HG03103 (cell line): ENCODE data around the gene MAP4K1.

Source experiments
- ATAC-seq: cut with Tn5 transposase; IDR thresholded peaks from one replicate; pipeline ENCODE4 v1.9.1; 2021; ENCODE audit warnings: low read depth; ENCODE audit not compliant: unreplicated experiment

Gene MAP4K1

DNA sequence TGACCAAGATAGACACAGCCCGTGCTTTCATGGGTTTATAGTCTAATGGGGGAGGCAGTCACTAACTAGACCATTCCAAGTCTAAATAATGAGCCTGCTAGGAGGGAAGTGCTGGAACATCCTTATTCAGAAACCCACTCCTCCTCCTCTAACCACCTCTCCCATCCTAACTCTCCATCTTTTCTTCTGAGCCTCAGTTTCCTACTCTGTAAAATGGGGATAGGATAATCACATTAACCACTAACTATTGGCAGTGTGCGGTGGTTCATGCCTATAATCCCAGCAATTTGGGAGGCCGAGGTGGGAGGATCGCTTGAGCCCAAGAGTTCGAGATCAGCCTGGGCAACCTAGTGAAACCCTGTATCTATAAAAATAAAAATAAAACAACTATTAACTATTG, 68.7 kb downstream of the MAP4K1 start:
- ATAC-seq = no peak

DNA sequence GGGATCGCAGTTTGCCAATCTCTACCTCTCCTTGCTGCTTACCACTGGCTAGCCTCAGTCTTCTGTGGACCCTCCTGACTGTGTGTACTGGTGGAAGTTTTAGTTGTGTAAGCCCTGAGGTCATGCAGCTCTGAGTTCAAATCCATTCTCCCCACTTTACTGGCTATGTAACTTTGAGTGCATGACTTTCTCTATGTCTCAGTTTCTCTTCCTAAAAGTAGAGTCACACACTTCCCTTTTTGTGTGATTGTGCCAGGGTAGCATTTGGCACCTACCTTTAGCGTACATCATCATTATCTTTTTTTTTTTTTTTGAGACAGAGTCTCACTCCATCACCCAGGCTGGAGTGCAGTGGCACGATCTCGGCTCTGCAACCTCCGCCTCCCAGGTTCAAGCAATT, 70.3 kb downstream of the MAP4K1 start:
- no peak for ATAC-seq

DNA sequence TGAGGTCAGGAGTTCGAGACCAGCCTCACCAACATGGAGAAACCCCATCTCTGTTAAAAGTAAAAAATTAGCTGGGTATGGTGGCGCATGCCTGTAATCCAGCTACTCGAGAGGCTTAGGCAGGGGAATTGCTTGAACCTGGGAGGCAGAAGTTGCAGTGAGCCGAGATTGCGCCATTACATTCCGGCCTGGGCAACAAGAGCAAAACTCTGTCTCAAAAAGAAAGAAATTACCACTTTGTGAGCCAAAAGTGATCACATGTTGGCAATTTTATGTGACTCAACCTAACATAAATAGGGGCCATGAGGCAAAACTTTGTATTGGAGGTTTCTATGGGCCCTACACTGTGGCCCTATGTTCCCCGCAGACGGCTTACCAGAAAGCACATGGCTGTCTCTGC, 72.2 kb downstream of the MAP4K1 start:
- ATAC-seq = no peak

DNA sequence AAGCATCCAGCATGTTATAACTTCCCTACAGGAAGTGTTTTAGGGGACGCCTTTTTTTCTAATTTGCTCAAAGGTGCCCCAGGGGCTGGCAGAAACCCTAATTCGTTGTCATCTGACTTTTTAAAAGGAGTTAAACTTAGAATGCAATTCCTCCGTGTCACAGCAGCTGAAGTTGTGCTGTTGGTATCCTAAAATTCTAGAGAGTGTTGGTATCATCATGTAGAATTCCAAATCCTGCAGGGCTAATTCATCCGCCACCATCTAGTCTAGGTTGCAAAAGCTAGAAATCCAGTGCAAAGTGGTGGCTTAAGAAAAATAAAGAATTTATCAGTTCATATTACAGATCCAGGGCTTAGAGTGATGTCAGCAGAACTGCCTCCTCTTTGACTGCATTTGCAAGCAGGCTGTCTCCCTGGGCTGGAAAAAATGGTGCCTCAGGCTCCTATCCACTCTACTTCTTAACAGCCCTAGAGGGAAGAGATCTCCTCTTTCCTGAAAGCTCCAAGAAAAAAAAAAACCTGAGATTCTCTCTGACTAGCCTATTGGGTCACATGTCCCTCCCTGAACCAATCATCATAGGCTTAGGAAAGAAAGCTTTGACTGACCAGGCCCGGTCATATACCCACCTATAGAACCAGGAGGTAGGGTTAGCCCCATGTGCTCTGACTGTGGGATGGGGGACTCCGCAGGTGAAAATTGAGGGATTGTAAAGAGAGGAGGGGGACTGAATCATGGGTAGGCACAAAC, 73.0 kb downstream of the MAP4K1 start:
- ATAC-seq = no peak

DNA sequence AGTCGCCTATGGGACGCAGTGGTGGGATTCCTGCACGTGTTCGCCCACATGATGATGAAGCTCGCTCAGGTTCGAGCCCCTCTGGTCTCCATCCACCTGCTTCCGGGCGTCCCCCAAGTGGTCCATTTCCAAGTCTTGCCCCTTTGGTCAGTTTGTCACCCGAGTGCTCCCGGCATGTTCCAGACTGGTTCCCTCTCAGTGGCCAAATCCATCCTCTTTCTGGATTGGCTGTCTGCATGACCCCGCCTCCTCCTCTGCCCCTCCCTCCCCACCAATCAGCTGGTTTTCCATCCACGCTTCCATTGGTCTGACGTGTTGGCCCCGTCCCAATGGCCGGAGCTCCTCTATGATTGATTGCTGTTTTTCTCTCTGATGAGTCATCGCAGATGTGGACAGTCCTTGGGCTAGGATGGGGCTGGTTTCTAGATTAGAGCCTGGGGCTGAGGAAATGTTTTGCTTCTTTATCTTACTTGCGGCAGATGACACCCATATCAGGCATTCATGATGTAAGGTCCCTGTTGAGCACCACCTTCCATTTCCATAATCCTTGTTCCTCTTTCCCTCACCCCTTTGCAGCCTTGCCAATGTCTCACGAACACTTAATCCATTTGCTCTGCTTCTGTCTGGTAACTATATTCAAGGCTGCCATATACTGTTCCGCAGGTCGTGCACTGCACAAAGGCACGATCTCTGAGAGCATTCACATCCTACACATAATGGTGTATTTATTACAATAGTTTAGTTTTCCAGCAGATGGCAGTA, 73.8 kb downstream of the MAP4K1 start:
- ATAC-seq = no peak

DNA sequence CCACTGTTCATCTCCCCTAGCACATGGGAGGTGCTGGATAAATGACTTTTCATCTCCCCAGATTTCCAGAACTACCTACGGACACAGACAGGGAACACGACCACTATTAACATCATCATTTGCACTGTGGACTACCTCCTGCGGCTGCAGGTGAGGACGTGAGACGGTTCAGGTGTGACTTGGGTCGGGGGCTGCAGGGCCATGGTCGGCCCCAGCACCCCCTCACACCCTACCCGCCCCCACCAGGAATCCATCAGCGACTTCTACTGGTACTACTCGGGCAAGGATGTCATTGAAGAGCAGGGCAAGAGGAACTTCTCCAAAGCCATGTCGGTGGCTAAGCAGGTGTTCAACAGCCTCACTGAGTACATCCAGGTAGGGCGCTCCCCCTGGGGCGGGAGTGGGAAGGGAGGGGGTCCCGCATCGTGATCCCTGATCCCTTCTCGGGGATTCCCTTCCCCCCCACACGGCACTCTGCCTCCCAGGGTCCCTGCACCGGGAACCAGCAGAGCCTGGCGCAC, 74.4 kb downstream of the MAP4K1 start:
- no peak for ATAC-seq

DNA sequence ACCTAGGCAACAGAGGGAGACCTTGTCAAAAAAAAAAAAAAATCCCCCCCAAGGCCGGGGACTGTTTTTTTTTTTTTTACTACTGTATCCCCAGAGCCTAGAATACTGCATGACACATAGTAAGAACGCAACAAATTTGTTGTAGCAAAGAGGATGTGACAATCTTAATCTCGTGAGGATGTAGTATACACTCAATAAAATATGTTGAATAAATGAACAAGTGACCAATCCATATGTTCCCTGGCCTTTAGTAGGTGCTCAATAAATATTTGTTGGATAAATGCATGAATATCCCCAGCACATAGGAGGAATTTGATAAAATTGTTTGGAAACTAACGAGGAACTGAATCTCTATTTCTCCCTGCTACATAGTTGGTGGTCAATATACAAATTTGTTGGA, 75.7 kb downstream of the MAP4K1 start:
- ATAC-seq = no peak

DNA sequence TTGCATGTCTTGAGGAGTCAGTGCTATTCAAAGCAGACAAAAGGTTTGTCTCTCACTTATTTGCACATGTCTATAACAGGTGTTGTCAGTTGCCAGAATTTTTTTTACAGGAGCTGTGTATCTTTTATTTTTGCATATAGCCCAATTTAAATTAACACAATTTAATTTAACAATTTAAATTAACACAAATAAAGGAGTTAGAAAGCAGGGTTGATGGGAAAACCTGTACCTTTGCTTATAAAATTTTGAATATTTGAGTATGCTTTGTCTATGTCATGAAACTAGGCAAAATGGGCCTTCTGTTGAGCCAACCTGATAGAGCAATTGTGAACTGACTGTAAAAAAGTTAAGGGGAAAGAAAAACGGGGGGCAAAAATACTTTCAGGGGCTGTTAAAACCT, 78.0 kb downstream of the MAP4K1 start:
- no peak for ATAC-seq

DNA sequence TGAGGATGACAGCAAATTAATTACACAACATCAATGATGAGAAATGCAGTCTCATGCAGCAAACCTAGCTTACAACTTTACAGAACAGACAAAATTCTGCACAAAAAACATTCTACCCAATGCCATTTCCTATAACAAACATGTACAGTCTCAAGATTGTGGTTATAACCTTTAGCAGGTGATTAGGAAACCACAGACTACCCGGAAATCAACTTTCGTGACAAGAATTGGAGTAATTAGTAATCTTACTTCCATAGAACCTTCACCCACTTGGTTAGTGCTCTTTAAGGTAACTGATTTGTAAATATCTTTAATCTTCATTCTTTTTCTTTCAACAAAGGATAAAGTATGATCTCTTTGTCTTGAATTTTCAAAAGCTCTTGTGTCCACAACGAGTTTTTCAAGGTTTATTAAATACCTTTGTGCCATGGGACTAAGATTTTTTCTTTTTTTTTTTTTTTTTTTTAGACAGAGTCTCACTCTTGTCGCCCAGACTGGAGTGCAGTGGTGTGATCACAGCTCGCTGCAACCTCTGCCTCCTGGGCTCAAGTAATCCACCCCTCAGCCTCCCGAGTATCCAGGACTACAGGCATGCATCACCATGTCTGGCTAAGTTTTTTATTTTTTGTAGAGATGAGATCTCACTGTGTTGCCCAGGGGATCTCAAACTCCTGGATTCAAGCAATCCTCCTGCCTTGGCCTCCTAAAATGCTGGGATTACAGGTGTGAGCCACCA, 78.8 kb downstream of the MAP4K1 start:
- no peak for ATAC-seq

DNA sequence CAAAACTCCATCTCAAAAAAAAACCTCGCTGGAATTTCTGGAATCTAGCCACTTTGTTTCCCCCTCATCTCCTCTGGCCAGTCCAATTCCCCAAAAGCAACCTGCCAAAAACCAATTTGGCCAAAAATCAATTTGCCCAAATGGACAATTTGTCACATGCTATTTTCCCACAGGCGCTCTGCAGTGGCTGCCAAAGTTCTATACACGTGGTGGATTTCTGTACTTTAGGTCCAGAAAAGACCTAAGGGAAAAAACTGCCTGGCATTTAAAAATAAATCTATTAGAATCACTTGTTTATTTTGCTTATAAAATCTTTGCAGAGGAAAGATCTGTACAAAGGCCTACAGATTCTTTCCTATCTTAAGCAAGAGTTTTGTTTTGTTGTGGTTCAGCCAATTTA, 79.4 kb downstream of the MAP4K1 start:
- ATAC-seq = no peak
